Activated CD8-positive, alpha-beta memory T cell treated with anti-CD3 and anti-CD28 coated beads, Interleukin-2, amount 50 U/mL, for 1 hour (primary cell): ENCODE results near the gene RNF111.
A peak's percentile ranks its signal among the peaks of the same experiment; 100 is the strongest.
"Not testable (repeated sequence)": the region's sequence is repeated elsewhere in the genome, so short reads cannot be mapped to it uniquely, and the experiment has no call there.

Experiments used
- DNase-seq: peaks from one replicate; pipeline ENCODE4 v3.0.0-alpha.2; 2020; ENCODE audit errors: extremely low read depth

RNF111 gene

GRCh38 chr15:59059076-59059597 lies 71.7 kb downstream of the RNF111 start:
- no peak for DNase-seq

GRCh38 chr15:59060348-59060747 lies 72.9 kb downstream of the RNF111 start:
- DNase-seq, result no peak

- no peak for DNase-seq
Measured at GRCh38 chr15:59063042-59063441, 75.6 kb downstream of the RNF111 start.

GRCh38 chr15:59069430-59069829 lies 82.0 kb downstream of the RNF111 start:
- no peak for DNase-seq

GRCh38 chr15:59074607-59075006 lies 87.1 kb downstream of the RNF111 start:
- no peak for DNase-seq

GRCh38 chr15:59087731-59088130 lies 100.3 kb downstream of the RNF111 start:
- DNase-seq, result no peak

- DNase-seq, result no peak
Measured at GRCh38 chr15:59094077-59094476, 106.6 kb downstream of the RNF111 start.

- DNase-seq, result no peak
Measured at GRCh38 chr15:59096429-59096828, 109.0 kb downstream of the RNF111 start.

GRCh38 chr15:59099162-59099685 lies 111.8 kb downstream of the RNF111 start:
- no peak for DNase-seq

GRCh38 chr15:59104602-59104911 lies 117.1 kb downstream of the RNF111 start:
- DNase-seq, result no peak

- peak; percentile 53 for DNase-seq
Measured at GRCh38 chr15:59104912-59105732, 117.7 kb downstream of the RNF111 start, which contains the start of gene CCNB2. TSS of gene CCNB2 (plus strand) at chr15:59105146. CDS start at chr15:59105269, 123 bp downstream.

GRCh38 chr15:59105854-59106253 lies 118.4 kb downstream of the RNF111 start:
- no peak for DNase-seq

- no peak for DNase-seq
Measured at GRCh38 chr15:59111251-59111650, 123.8 kb downstream of the RNF111 start.

- no peak for DNase-seq
Measured at GRCh38 chr15:59115047-59115446, 127.6 kb downstream of the RNF111 start.

GRCh38 chr15:59116141-59116540 lies 128.7 kb downstream of the RNF111 start:
- DNase-seq, result no peak

GRCh38 chr15:59116771-59117170 lies 129.3 kb downstream of the RNF111 start:
- no peak for DNase-seq

- DNase-seq, result no peak
Measured at GRCh38 chr15:59119625-59120024, 132.2 kb downstream of the RNF111 start.

GRCh38 chr15:59120937-59121336 lies 133.5 kb downstream of the RNF111 start:
- no peak for DNase-seq

- DNase-seq, result no peak
Measured at GRCh38 chr15:59124261-59124660, 136.8 kb downstream of the RNF111 start.

GRCh38 chr15:59125683-59126082 lies 138.2 kb downstream of the RNF111 start:
- DNase-seq, result not testable (repeated sequence)

- not testable (repeated sequence) for DNase-seq
Measured at GRCh38 chr15:59127255-59127654, 139.8 kb downstream of the RNF111 start.

GRCh38 chr15:59131456-59131855 lies 144.0 kb downstream of the RNF111 start:
- no peak for DNase-seq

- no peak for DNase-seq
Measured at GRCh38 chr15:59131969-59132562, 144.6 kb downstream of the RNF111 start.
